ENCODE measurements around the gene SDE2. TPM values are rescaled to one million over a fixed set of nuclear protein-coding genes. Genes with fewer than 3 reads are reported as not detected.
"Not testable (repeated sequence)": the region's sequence is repeated elsewhere in the genome, so short reads cannot be mapped to it uniquely, and the experiment has no call there.

Gene SDE2
- total RNA-seq, 2 donors from 2014 or later = 31.7 to 37.6 TPM

- no peaks in the 10 kb centered on the region for H3K9me3 ChIP-seq (ENCODE audit: control insufficient read depth, low read length, poor library complexity, severe bottlenecking)
- Mint-ChIP-seq H3K4me3 (peak overlapping the region; percentile 62), H3K36me3 (ENCODE audit: low read depth) (peaks cover 3% of the 10 kb centered on the region), H3K27ac (peak overlapping the region; percentile 100), H3K4me1 (peaks cover 27% of the 10 kb centered on the region), H3K27me3 (no peaks in the 10 kb centered on the region)
- peak; percentile 10 for ATAC-seq
- DNase-seq = peak in 2 of 3 donors; percentile 15 to 47
These were observed 3.0 kb upstream of the SDE2 start for GRCh38 chr1:226001963-226002666.

GRCh38 chr1:226001088-226001487 is 1.9 kb upstream of the SDE2 start:
- Mint-ChIP-seq H3K4me3 (peak overlapping the region; percentile 55), H3K27me3 (no peaks in the 10 kb centered on the region), H3K36me3 (ENCODE audit: low read depth) (peaks cover 3% of the 10 kb centered on the region), H3K27ac (peak overlapping the region; percentile 100), H3K4me1 (peaks cover 34% of the 10 kb centered on the region)
- no peaks in the 10 kb centered on the region for H3K9me3 ChIP-seq (ENCODE audit: control insufficient read depth, low read length, poor library complexity, severe bottlenecking)
- ATAC-seq = no peak
- DNase-seq = no peak

GRCh38 chr1:226000493-226001081 is 1.4 kb upstream of the SDE2 start:
- not testable (repeated sequence) for H3K4me3 Mint-ChIP-seq; DNase-seq; H3K27me3 Mint-ChIP-seq; ATAC-seq; H3K9me3 ChIP-seq (ENCODE audit: control insufficient read depth, low read length, poor library complexity, severe bottlenecking); H3K36me3 Mint-ChIP-seq (ENCODE audit: low read depth)
- H3K4me1 Mint-ChIP-seq = peaks cover 39% of the 10 kb centered on the region
- peak overlapping the region; percentile 100 for H3K27ac Mint-ChIP-seq

- ATAC-seq (peak; percentile 53), DNase-seq (no peak)
- peaks cover 3% of the 10 kb centered on the region for H3K36me3 Mint-ChIP-seq (ENCODE audit: low read depth)
- no peaks in the 10 kb centered on the region for H3K27me3 Mint-ChIP-seq
- H3K27ac Mint-ChIP-seq = peak overlapping the region; percentile 100
- no peaks in the 10 kb centered on the region for H3K9me3 ChIP-seq (ENCODE audit: control insufficient read depth, low read length, poor library complexity, severe bottlenecking)
- peaks cover 41% of the 10 kb centered on the region for H3K4me1 Mint-ChIP-seq
- H3K4me3 Mint-ChIP-seq = peak overlapping the region; percentile 100
These were observed 782 bp upstream of the SDE2 start for GRCh38 chr1:225999912-226000337.

- no peaks in the 10 kb centered on the region for H3K9me3 ChIP-seq (ENCODE audit: control insufficient read depth, low read length, poor library complexity, severe bottlenecking)
- Mint-ChIP-seq H3K4me3 (peak overlapping the region; percentile 100), H3K27me3 (no peaks in the 10 kb centered on the region), H3K27ac (peak overlapping the region; percentile 100), H3K36me3 (ENCODE audit: low read depth) (peaks cover 8% of the 10 kb centered on the region), H3K4me1 (peaks cover 42% of the 10 kb centered on the region)
- DNase-seq = no peak
- peak; percentile 17 for ATAC-seq
These were observed 450 bp downstream of the SDE2 start for GRCh38 chr1:225998560-225999226.

GRCh38 chr1:225996946-225997545 is 2.1 kb downstream of the SDE2 start:
- Mint-ChIP-seq H3K36me3 (ENCODE audit: low read depth) (peaks cover 8% of the 10 kb centered on the region), H3K4me1 (peaks cover 35% of the 10 kb centered on the region)
- no peak for ATAC-seq

GRCh38 chr1:225995919-225996864 is 3.0 kb downstream of the SDE2 start:
- DNase-seq = no peak
- Mint-ChIP-seq H3K4me3 (peak overlapping the region; percentile 57), H3K36me3 (ENCODE audit: low read depth) (peaks cover 8% of the 10 kb centered on the region), H3K27me3 (no peaks in the 10 kb centered on the region), H3K27ac (peak overlapping the region; percentile 79), H3K4me1 (peaks cover 37% of the 10 kb centered on the region)
- ATAC-seq = no peak
- no peaks in the 10 kb centered on the region for H3K9me3 ChIP-seq (ENCODE audit: control insufficient read depth, low read length, poor library complexity, severe bottlenecking)

More at GRCh38 chr1:225996946-225997545, 2.1 kb downstream of the SDE2 start:
- Mint-ChIP-seq H3K4me3 (peak overlapping the region; percentile 100), H3K27ac (no peak overlapping the region), H3K27me3 (no peaks in the 10 kb centered on the region)
- no peak for DNase-seq
- no peaks in the 10 kb centered on the region for H3K9me3 ChIP-seq (ENCODE audit: control insufficient read depth, low read length, poor library complexity, severe bottlenecking)

- no peaks in the 10 kb centered on the region for H3K9me3 ChIP-seq (ENCODE audit: control insufficient read depth, low read length, poor library complexity, severe bottlenecking)
- Mint-ChIP-seq H3K27me3 (no peaks in the 10 kb centered on the region), H3K4me1 (peaks cover 31% of the 10 kb centered on the region), H3K27ac (peak overlapping the region; percentile 85), H3K36me3 (ENCODE audit: low read depth) (peaks cover 9% of the 10 kb centered on the region), H3K4me3 (peak overlapping the region; percentile 43)
- DNase-seq (no peak), ATAC-seq (peak; percentile 68)
These were observed 8.3 kb downstream of the SDE2 start for GRCh38 chr1:225990705-225991464.

- no peaks in the 10 kb centered on the region for H3K27me3 Mint-ChIP-seq
- H3K4me1 Mint-ChIP-seq = peaks cover 27% of the 10 kb centered on the region
- DNase-seq (no peak), ATAC-seq (peak; percentile 60)
- H3K27ac Mint-ChIP-seq = peak overlapping the region; percentile 51
- no peak overlapping the region for H3K4me3 Mint-ChIP-seq
- peaks cover 6% of the 10 kb centered on the region for H3K36me3 Mint-ChIP-seq (ENCODE audit: low read depth)
- no peaks in the 10 kb centered on the region for H3K9me3 ChIP-seq (ENCODE audit: control insufficient read depth, low read length, poor library complexity, severe bottlenecking)
These were observed 11.4 kb downstream of the SDE2 start for GRCh38 chr1:225987491-225988316.

- peaks cover 7% of the 10 kb centered on the region for H3K36me3 Mint-ChIP-seq (ENCODE audit: low read depth)
- H3K4me3 Mint-ChIP-seq = no peak overlapping the region
- H3K27ac Mint-ChIP-seq = peak overlapping the region; percentile 83
- H3K4me1 Mint-ChIP-seq = peaks cover 16% of the 10 kb centered on the region
- no peaks in the 10 kb centered on the region for H3K9me3 ChIP-seq (ENCODE audit: control insufficient read depth, low read length, poor library complexity, severe bottlenecking)
- ATAC-seq (no peak), DNase-seq (no peak)
- H3K27me3 Mint-ChIP-seq = no peaks in the 10 kb centered on the region
These were observed 17.4 kb downstream of the SDE2 start for GRCh38 chr1:225981714-225982113.

- Mint-ChIP-seq H3K4me3 (no peak overlapping the region), H3K27me3 (no peaks in the 10 kb centered on the region), H3K36me3 (ENCODE audit: low read depth) (peaks cover 4% of the 10 kb centered on the region), H3K4me1 (peaks cover 12% of the 10 kb centered on the region), H3K27ac (peak overlapping the region; percentile 29)
- H3K9me3 ChIP-seq (ENCODE audit: control insufficient read depth, low read length, poor library complexity, severe bottlenecking) = no peaks in the 10 kb centered on the region
- no peak for ATAC-seq
- no peak for DNase-seq
These were observed 18.9 kb downstream of the SDE2 start for GRCh38 chr1:225980005-225980836.

Measured in T-helper 17 cell (primary cell).